ENCODE results near the gene SULF2. TPM values are rescaled to one million over a fixed set of nuclear protein-coding genes. Genes with fewer than 3 reads are reported as not detected.
"Not testable (repeated sequence)": the region's sequence is repeated elsewhere in the genome, so short reads cannot be mapped to it uniquely, and the experiment has no call there.

Gene SULF2
- total RNA-seq, 1 donor = 74.7 TPM

DNA sequence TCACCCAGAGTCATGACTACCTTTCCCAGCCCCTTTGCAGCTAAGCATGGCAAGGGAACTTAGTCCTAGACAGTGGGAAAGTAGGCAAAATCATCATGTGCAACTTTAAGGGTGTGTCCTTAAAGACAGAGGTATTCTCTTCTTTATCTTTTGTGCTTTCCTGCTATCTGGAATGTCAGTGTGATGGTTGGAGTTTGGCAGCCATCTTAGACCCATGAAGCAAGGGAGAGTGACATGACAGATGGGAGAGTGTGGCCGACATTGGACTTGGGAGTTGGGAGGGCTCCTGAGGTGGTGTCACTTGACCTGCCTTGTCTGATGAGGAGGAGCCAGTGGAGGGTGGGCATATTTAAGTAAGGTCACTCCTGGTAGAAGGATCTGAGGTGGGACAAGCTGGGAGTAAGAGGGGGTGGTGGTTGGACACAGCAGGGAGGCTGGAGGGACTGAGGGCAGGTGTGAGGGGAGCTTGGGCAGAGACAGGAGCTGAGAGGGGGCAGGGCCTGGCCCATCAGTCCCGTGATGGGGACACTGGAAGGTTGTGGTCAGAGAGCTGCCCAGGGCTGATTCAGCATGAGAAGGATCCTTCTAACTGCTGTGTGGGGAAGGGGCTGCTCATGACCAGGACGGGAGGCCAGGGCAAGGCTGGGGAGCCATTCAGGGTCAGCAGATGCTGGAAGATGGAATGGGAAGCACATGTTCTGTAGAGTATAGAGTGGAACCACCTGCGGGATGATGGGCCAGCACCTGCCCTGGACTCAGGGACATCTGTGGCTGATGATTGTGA, 29.5 kb upstream of the SULF2 start:
- H3K4me3 ChIP-seq (ENCODE audit: low read length) = no peak overlapping the region

GRCh38 chr20:47810721-47811347, 25.6 kb upstream of the SULF2 start:
- H3K4me1 ChIP-seq (ENCODE audit: insufficient read depth, low read length) = no peaks in the 10 kb centered on the region
- H3K4me3 ChIP-seq (ENCODE audit: low read length) = no peak overlapping the region
- H3K27me3 ChIP-seq (ENCODE audit: insufficient read depth, low read length) = peaks cover 11% of the 10 kb centered on the region
- no peaks in the 10 kb centered on the region for H3K9me3 ChIP-seq (ENCODE audit: low read depth, low read length)

More for the DNA sequence above, 29.5 kb upstream of the SULF2 start:
- H3K4me1 ChIP-seq (ENCODE audit: insufficient read depth, low read length) = no peaks in the 10 kb centered on the region
- H3K9me3 ChIP-seq (ENCODE audit: low read depth, low read length) = no peaks in the 10 kb centered on the region
- peaks cover 6% of the 10 kb centered on the region for H3K27me3 ChIP-seq (ENCODE audit: insufficient read depth, low read length)

GRCh38 chr20:47810116-47810677, 24.9 kb upstream of the SULF2 start:
- Histone ChIP-seq H3K4me1 (ENCODE audit: insufficient read depth, low read length) (no peaks in the 10 kb centered on the region), H3K4me3 (ENCODE audit: low read length) (no peak overlapping the region), H3K27me3 (ENCODE audit: insufficient read depth, low read length) (peaks cover 11% of the 10 kb centered on the region), H3K9me3 (ENCODE audit: low read depth, low read length) (no peaks in the 10 kb centered on the region)

DNA sequence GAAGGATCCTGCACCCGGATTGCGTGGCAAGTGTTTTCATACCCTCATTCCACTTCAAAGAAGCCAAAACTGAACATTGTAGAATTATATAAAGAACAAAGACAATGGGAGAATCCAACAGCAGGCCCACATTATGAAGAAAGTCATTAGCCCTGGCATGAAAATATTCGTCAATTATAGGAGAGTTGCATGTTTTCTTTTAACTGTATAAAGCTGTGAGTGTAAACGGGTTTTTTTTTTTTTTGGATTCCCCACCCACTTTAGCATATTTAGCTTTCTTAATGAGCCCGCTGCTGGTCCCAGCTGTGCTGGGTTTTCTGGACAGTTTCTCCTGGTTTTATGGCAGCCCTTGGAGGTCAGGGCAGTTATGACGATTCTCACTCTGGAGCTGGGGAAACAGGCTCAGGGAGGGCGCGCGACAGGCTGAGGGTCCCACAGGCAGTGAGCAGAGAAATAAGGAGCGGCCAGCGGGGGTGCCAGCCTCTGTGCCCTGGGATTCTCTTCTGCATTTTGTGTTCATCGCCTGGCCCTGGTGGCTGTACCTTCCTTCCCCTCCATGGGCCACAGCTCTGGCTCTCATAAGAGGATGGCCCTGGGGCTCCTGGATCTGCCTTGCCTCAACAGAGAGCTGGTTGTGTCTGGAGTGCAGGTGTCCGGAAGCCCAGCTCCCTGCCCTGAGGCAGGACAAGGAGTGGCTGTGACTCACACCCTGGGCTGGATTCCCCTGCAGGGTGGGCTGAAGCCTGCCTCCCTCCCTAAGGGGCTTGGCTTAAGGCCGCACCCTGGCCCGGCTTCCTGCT, 24.1 kb upstream of the SULF2 start:
- Histone ChIP-seq H3K4me1 (ENCODE audit: insufficient read depth, low read length) (no peaks in the 10 kb centered on the region), H3K9me3 (ENCODE audit: low read depth, low read length) (no peaks in the 10 kb centered on the region), H3K27me3 (ENCODE audit: insufficient read depth, low read length) (peaks cover 11% of the 10 kb centered on the region), H3K4me3 (ENCODE audit: low read length) (no peak overlapping the region)

GRCh38 chr20:47805951-47806350, 20.7 kb upstream of the SULF2 start:
- Histone ChIP-seq H3K9me3 (ENCODE audit: low read depth, low read length) (no peaks in the 10 kb centered on the region), H3K27me3 (ENCODE audit: insufficient read depth, low read length) (peaks cover 5% of the 10 kb centered on the region), H3K4me1 (ENCODE audit: insufficient read depth, low read length) (no peaks in the 10 kb centered on the region), H3K4me3 (ENCODE audit: low read length) (no peak overlapping the region)

- H3K4me3 ChIP-seq (ENCODE audit: low read length); H3K4me1 ChIP-seq (ENCODE audit: insufficient read depth, low read length); H3K9me3 ChIP-seq (ENCODE audit: low read depth, low read length); H3K27me3 ChIP-seq (ENCODE audit: insufficient read depth, low read length): not testable (repeated sequence)
Observed at GRCh38 chr20:47804972-47805371, 19.7 kb upstream of the SULF2 start.

DNA sequence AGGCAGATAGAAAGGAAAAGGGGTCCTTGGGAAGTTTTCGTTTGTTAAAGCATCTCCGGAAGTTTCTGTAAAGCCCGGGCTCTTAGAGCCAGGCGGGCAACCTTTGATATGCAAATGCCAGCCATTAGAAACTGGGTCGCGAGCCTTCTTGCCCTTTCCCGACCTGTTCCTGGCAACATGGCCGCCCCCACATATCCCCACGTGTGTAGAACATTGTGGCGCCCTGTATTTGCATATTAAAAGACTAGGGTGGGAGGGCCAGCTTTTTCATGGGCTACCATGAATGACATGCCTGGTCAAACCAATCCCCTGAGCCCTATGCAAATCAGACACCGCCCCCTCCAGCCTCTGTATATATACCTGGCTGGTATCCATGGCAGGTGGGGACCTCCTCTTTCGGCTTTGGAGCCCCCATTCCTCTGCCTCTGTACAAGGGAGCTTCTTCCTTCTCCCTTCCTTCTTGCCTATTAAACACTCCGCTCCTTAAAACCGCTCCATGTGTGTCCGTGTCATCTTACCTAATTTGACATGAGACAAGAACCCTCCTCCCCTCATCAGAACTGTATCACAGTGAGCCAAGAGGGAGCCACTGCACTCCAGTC, 19.0 kb upstream of the SULF2 start:
- not testable (repeated sequence) for H3K4me1 ChIP-seq (ENCODE audit: insufficient read depth, low read length); H3K9me3 ChIP-seq (ENCODE audit: low read depth, low read length); H3K4me3 ChIP-seq (ENCODE audit: low read length); H3K27me3 ChIP-seq (ENCODE audit: insufficient read depth, low read length)

DNA sequence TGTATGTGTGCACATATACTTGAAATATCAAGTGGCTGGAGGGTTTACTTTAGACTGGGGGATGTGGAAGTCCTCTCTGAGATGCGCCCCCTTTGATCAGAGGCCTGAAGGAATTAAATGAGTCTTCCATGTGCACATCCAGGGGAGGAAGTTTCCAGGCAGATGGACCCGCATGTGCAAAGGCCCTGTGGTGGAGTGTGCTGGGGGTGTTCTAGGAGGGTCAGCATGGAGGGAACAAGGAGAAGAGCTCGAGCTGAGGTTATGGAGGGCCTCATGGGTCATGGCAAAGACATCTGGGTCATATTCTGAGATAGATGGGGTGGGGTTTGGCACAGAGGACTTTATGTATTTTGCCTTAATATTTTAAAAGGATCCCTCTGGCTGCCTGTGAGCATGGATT, 17.7 kb upstream of the SULF2 start:
- Histone ChIP-seq H3K4me3 (ENCODE audit: low read length) (no peak overlapping the region), H3K4me1 (ENCODE audit: insufficient read depth, low read length) (no peaks in the 10 kb centered on the region), H3K27me3 (ENCODE audit: insufficient read depth, low read length) (peaks cover 5% of the 10 kb centered on the region), H3K9me3 (ENCODE audit: low read depth, low read length) (no peaks in the 10 kb centered on the region)

- H3K4me1 ChIP-seq (ENCODE audit: insufficient read depth, low read length) = no peaks in the 10 kb centered on the region
- no peaks in the 10 kb centered on the region for H3K9me3 ChIP-seq (ENCODE audit: low read depth, low read length)
- H3K4me3 ChIP-seq (ENCODE audit: low read length) = no peak overlapping the region
Observed at GRCh38 chr20:47802226-47802920, 17.1 kb upstream of the SULF2 start.

GRCh38 chr20:47801759-47802158, 16.5 kb upstream of the SULF2 start:
- no peak overlapping the region for H3K4me3 ChIP-seq (ENCODE audit: low read length)
- H3K4me1 ChIP-seq (ENCODE audit: insufficient read depth, low read length) = peaks cover 6% of the 10 kb centered on the region
- no peaks in the 10 kb centered on the region for H3K9me3 ChIP-seq (ENCODE audit: low read depth, low read length)
- no peaks in the 10 kb centered on the region for H3K27me3 ChIP-seq (ENCODE audit: insufficient read depth, low read length)

More at GRCh38 chr20:47802226-47802920, 17.1 kb upstream of the SULF2 start:
- H3K27me3 ChIP-seq (ENCODE audit: insufficient read depth, low read length) = peaks cover 3% of the 10 kb centered on the region

DNA sequence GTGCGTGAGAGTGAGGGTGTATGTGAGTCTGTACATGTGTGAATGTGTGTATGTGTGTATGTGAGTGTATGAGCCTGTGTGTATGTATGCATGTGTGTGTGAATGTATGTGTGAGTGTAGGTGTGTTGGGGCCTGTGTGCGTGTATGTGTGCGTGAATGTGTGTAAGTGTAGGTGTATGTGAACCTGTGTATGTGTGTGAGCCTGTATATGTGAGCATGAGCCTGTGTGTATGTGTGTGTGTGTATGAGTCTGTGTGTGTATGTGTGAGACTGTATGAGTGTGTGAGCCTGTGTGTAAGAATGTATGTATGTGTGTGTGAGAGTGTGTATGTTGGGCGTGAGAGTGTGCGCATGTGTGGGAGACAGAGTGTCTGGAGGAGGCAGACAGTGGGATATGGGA, 15.8 kb upstream of the SULF2 start:
- Histone ChIP-seq H3K27me3 (ENCODE audit: insufficient read depth, low read length) (no peaks in the 10 kb centered on the region), H3K9me3 (ENCODE audit: low read depth, low read length) (no peaks in the 10 kb centered on the region), H3K4me1 (ENCODE audit: insufficient read depth, low read length) (peaks cover 6% of the 10 kb centered on the region), H3K4me3 (ENCODE audit: low read length) (no peak overlapping the region)

GRCh38 chr20:47800623-47801022, 15.3 kb upstream of the SULF2 start:
- no peaks in the 10 kb centered on the region for H3K27me3 ChIP-seq (ENCODE audit: insufficient read depth, low read length)
- no peak overlapping the region for H3K4me3 ChIP-seq (ENCODE audit: low read length)
- H3K4me1 ChIP-seq (ENCODE audit: insufficient read depth, low read length) = peaks cover 6% of the 10 kb centered on the region
- H3K9me3 ChIP-seq (ENCODE audit: low read depth, low read length) = no peaks in the 10 kb centered on the region

DNA sequence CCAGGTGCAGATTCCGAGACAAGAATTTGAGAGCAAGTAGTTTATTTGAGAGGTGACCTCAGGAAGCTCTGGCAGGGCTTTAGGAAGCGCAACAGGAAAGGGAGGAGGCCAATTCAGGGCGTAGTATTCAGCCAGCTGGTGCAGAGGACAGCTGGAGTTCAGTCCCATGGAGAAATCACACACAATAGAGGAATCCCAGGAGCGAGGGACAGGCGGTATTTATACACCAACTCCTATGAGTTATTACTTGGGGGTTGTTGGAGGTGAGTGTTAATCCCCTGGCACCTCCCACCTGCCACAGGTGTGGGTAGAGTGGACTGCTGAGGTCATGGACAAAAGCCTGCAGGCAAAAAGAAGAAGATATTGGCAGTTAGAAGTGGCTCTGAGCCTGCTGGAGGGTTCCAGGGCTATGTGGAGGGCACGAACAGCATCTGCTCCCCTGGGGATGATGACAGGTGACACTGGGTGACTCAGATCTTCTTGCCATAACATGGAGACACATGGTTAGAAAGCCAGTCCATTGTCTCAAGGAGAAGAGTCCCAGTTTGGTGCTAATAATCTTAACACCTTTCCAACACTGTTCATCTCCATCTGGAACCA, 13.9 kb upstream of the SULF2 start:
- Histone ChIP-seq H3K9me3 (ENCODE audit: low read depth, low read length) (no peaks in the 10 kb centered on the region), H3K27me3 (ENCODE audit: insufficient read depth, low read length) (no peaks in the 10 kb centered on the region), H3K4me1 (ENCODE audit: insufficient read depth, low read length) (peaks cover 6% of the 10 kb centered on the region), H3K4me3 (ENCODE audit: low read length) (no peak overlapping the region)

- Histone ChIP-seq H3K4me3 (ENCODE audit: low read length) (no peak overlapping the region), H3K9me3 (ENCODE audit: low read depth, low read length) (no peaks in the 10 kb centered on the region), H3K4me1 (ENCODE audit: insufficient read depth, low read length) (peaks cover 6% of the 10 kb centered on the region), H3K27me3 (ENCODE audit: insufficient read depth, low read length) (no peaks in the 10 kb centered on the region)
Observed at GRCh38 chr20:47796971-47797370, 11.7 kb upstream of the SULF2 start.

Data from mononuclear cell (primary cell).